22Rv1 (cell line): ENCODE measurements around the gene HIVEP2.

Source experiments
- H3K27ac ChIP-seq: fragments of 450-650 bp; 2 replicates; pipeline ENCODE4 v1.5.1; 2017
- CTCF ChIP-seq: fragments of 450-650 bp; IDR thresholded peaks from 2 replicates; pipeline ENCODE4 v1.5.1; 2017; ENCODE audit warnings: mild to moderate bottlenecking
- ZFX ChIP-seq: fragments of 450-650 bp; IDR thresholded peaks from 2 replicates; pipeline ENCODE4 v1.6.1; 2017; ENCODE audit warnings: antibody characterized with exemption, borderline replicate concordance

Gene HIVEP2

DNA sequence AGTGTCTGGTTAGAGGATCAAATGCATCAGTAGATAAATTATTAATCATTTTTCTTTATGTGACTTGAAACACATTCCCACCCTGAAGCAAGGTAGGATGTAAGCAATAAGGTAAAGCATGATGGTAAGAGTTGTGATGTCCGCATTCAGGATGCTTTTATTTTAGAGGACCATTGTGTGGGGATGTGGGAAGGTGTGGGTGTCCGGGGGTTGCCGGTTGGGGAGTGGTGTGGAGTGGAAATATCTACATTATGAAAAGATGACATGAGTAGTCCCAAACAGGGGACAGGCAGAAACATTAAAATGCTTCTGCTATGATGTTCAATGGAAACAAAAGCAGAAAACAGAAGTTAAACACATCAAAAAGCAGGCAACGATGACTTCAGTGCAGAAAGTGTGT lies 215.4 kb downstream of the HIVEP2 start:
- no peak overlapping the region for H3K27ac ChIP-seq
- TF ChIP-seq CTCF (no peak), ZFX (no peak)

DNA sequence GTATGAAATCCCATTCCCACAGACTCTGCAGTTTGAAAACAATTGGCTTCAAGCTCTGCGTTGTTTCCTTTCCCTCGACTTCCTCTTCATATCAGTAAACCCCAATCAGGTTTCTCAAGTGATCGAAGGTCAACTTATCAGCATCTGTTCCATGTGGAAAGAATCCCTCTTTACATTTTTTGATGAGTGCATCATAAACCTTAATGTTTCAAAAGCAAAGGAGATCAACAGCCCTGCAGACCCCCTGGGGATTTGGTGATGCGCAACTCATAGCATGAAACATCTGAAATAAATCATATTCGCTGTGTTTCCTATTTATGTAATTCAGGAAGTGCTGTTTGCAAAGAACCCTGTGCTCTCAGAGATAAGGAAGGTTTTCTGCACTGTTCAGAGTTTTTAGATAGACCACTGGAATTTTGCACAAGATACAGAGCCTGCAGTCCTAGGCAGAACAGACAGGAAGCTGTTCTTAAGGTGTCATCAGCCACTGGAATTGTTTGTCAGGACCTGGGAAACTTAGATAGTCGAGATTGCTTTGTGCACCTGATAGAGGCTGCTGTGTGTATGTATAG lies 216.0 kb downstream of the HIVEP2 start:
- H3K27ac ChIP-seq, result no peak overlapping the region
- no peak for TF ChIP-seq CTCF
- TF ChIP-seq ZFX, result no peak

- no peak overlapping the region for H3K27ac ChIP-seq
- no peak for TF ChIP-seq CTCF
- TF ChIP-seq ZFX, result no peak
These were observed 216.6 kb downstream of the HIVEP2 start for GRCh38 chr6:142728364-142728763.

DNA sequence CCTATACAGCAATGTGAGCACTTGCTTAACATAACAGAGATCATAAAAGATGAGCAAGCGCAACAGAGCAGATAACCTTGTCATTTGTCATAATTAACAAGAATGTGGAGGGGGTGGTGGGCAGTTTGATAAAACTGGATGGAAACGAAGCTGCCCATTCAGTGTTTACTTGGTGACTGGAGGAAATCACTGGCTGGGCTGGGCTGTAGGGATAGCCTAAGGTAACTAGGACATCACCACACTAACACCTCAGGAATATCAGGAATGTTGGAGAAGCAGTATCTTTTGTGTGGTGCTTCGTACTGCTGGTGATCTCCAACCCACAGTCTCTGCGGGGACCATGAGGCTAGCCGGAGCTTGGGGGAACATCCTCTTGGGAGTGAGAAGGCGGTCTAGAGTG lies 218.4 kb downstream of the HIVEP2 start:
- TF ChIP-seq ZFX, result no peak
- no peak for TF ChIP-seq CTCF
- no peak overlapping the region for H3K27ac ChIP-seq

GRCh38 chr6:142725024-142725770 lies 219.8 kb downstream of the HIVEP2 start:
- TF ChIP-seq CTCF, result no peak
- no peak for TF ChIP-seq ZFX
- peak overlapping the region; percentile 20; the same call in 1 of the 2 replicates for H3K27ac ChIP-seq

- no peak overlapping the region for H3K27ac ChIP-seq
- no peak for TF ChIP-seq CTCF
These were observed 222.1 kb downstream of the HIVEP2 start for GRCh38 chr6:142722841-142723240.

DNA sequence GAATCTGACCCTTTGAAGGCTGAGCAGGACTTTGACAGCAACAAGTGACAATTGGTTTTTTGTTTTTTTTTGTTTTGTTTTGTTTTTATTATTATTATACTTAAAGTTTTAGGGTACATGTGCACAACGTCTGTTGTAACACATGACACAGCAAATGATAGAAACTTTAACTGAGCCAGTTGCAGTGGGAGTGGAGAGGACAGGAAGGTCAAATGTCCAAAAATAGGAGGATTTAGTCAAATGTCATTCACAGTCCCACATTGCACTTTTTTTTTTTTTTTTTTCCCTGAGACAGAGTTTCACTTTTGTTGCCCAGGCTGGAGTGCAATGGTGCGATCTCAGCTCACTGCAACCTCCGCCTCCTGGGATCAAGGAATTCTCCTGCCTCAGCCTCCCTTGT lies 223.0 kb downstream of the HIVEP2 start:
- TF ChIP-seq CTCF (no peak), ZFX (no peak)
- H3K27ac ChIP-seq, result no peak overlapping the region
